Gastroesophageal sphincter (tissue), 4 donors: ENCODE measurements around the gene SLC32A1. TPM values are rescaled to one million over a fixed set of nuclear protein-coding genes. Genes with fewer than 3 reads are reported as not detected.

Experiments used
- ATAC-seq: fragments of 150-250 bp; one replicate; pipeline ENCODE4 v1.9.1; 2016; ENCODE audit warnings: mild to moderate bottlenecking, moderate library complexity
- H3K27ac ChIP-seq, 4 donors: fragments of 200-600 bp; sonication (generic) in 3 of 4; 1 replicate in 3 of 4; 2 replicates in 1 of 4; pipeline ENCODE4 v1.5.1; 2016 to 2019
- H3K27me3 ChIP-seq: fragments of 200-600 bp; sonication (generic); one replicate; pipeline ENCODE4 v1.5.1; 2019
- H3K36me3 ChIP-seq, 2 donors: fragments of 200-600 bp; sonication (generic); one replicate each; pipeline ENCODE4 v1.5.1; 2019; ENCODE audit warnings: control low read depth in 1 of 2
- H3K4me1 ChIP-seq, 3 donors: fragments of 200-600 bp; sonication (generic); 1 replicate in 2 of 3; 2 replicates in 1 of 3; pipeline ENCODE4 v1.5.1; 2016 to 2019; ENCODE audit warnings: control low read depth in 2 of 3
- H3K4me3 ChIP-seq, 2 donors: fragments of 200-600 bp; sonication (generic); one replicate each; pipeline ENCODE4 v1.5.1; 2019; ENCODE audit warnings: mild to moderate bottlenecking in 1 of 2, moderate library complexity in 1 of 2
- H3K9me3 ChIP-seq, 3 donors: fragments of 200-600 bp; sonication (generic); one replicate each; pipeline ENCODE4 v1.5.1; 2017 to 2019; ENCODE audit warnings: control low read depth in 2 of 3
- CTCF ChIP-seq, 4 experiments: fragments of 200-600 bp in 2 of 4; fragments of 450-650 bp in 2 of 4; sonication (generic) in 1 of 4; IDR thresholded peaks; one replicate each; pipeline ENCODE4 v1.5.1; 2017 to 2019; ENCODE audit warnings: antibody characterized with exemption in 4 of 4, mild to moderate bottlenecking in 2 of 4, moderate library complexity in 2 of 4
- EP300 ChIP-seq: sonication (generic); formaldehyde crosslinking; IDR thresholded peaks from one replicate; pipeline ENCODE4 v1.6.1; 2017; ENCODE audit warnings: antibody characterized with exemption, mild to moderate bottlenecking
- POLR2A ChIP-seq, 2 donors: fragments of 450-650 bp; IDR thresholded peaks; one replicate each; pipeline ENCODE4 v1.6.1; 2017; ENCODE audit warnings: antibody characterized with exemption in 2 of 2, mild to moderate bottlenecking in 2 of 2, moderate library complexity in 1 of 2
- POLR2AphosphoS5 ChIP-seq: sonication (generic); formaldehyde crosslinking; IDR thresholded peaks from one replicate; pipeline ENCODE4 v1.6.1; 2017; ENCODE audit warnings: antibody characterized with exemption
- WGBS, 2 donors: methylation state at CpG; one replicate each; pipeline ENCODE4 v1.1.5; 2018; ENCODE audit warnings: low coverage in 1 of 2; 5-methylcytosine and 5-hydroxymethylcytosine counted together
- total RNA-seq, 4 donors: library from RNA; depleted of rRNA; stranded (reverse); fragments of >200 nt; gene quantifications; one replicate each; pipeline ENCODE4 v1.1.0, GENCODE V29; 2016

The SLC32A1 gene
- total RNA-seq, 4 donors from 2014 or later: not detected

- ATAC-seq: no peak
- Histone ChIP-seq H3K4me1 (peaks cover 0 to 18% (median 9%) of the 10 kb centered on the region in 3 donors), H3K27me3 (peaks cover 93% of the 10 kb centered on the region), H3K27ac (no peak overlapping the region), H3K36me3 (no peaks in the 10 kb centered on the region), H3K9me3 (no peaks in the 10 kb centered on the region), H3K4me3 (no peak overlapping the region)
- WGBS, 2 donors: 38 to 48% methylated on average over 6 of the region's 6 CpGs
- TF ChIP-seq CTCF (IDR thresholded peaks at IDR 0.05) (no peak), EP300 (no peak), POLR2AphosphoS5 (no peak), POLR2A (IDR thresholded peaks at IDR 0.05) (no peak)
Observed at GRCh38 chr20:38735172-38735571, 10.9 kb downstream of the SLC32A1 start.

- H3K9me3 ChIP-seq: no peaks in the 10 kb centered on the region
- WGBS, 2 donors: 55% methylated on average over 1 of the region's 1 CpG; no CpG with 5 or more reads in 1 of the 2 donors
Observed at GRCh38 chr20:38737887-38738286, 13.6 kb downstream of the SLC32A1 start.

GRCh38 chr20:38745757-38746156 is 21.5 kb downstream of the SLC32A1 start:
- no peak for TF ChIP-seq POLR2AphosphoS5
- TF ChIP-seq POLR2A (IDR thresholded peaks at IDR 0.05): no peak
- no peak for TF ChIP-seq CTCF (IDR thresholded peaks at IDR 0.05)
- TF ChIP-seq EP300: no peak
- H3K36me3 ChIP-seq: peaks cover 0 to 7% of the 10 kb centered on the region in 2 donors
- no peaks in the 10 kb centered on the region for H3K9me3 ChIP-seq
- ATAC-seq: no peak
- WGBS, 2 donors: 89 to 94% methylated on average over 2 of the region's 2 CpGs
- peaks cover 0 to 30% (median 5%) of the 10 kb centered on the region in 3 donors for H3K4me1 ChIP-seq
- no peak overlapping the region for H3K4me3 ChIP-seq
- H3K27ac ChIP-seq: no peak overlapping the region
- peaks cover 29% of the 10 kb centered on the region for H3K27me3 ChIP-seq

More at GRCh38 chr20:38737887-38738286, 13.6 kb downstream of the SLC32A1 start:
- TF ChIP-seq CTCF (IDR thresholded peaks at IDR 0.05) (no peak), EP300 (no peak), POLR2A (IDR thresholded peaks at IDR 0.05) (no peak), POLR2AphosphoS5 (no peak)
- Histone ChIP-seq H3K27ac (no peak overlapping the region), H3K4me1 (no peaks in the 10 kb centered on the region), H3K4me3 (no peak overlapping the region), H3K27me3 (peaks cover 90% of the 10 kb centered on the region), H3K36me3 (no peaks in the 10 kb centered on the region)
- no peak for ATAC-seq

GRCh38 chr20:38747495-38748096 is 23.3 kb downstream of the SLC32A1 start:
- TF ChIP-seq EP300: no peak
- no peak for TF ChIP-seq POLR2A (IDR thresholded peaks at IDR 0.05)
- no peak for TF ChIP-seq CTCF (IDR thresholded peaks at IDR 0.05)
- TF ChIP-seq POLR2AphosphoS5: no peak
- H3K9me3 ChIP-seq: no peaks in the 10 kb centered on the region
- 10 to 13% methylated on average over 6 to 21 of the region's 39 CpGs for WGBS, 2 donors
- H3K4me3 ChIP-seq: peak overlapping the region; percentile 57 to 76
- peaks cover 11% of the 10 kb centered on the region for H3K27me3 ChIP-seq
- peaks cover 0 to 22% of the 10 kb centered on the region in 2 donors for H3K36me3 ChIP-seq
- H3K27ac ChIP-seq: peak overlapping the region in 3 of 4 donors; percentile 88 to 95 (median 89)
- peaks cover 0 to 35% (median 5%) of the 10 kb centered on the region in 3 donors for H3K4me1 ChIP-seq
- ATAC-seq: no peak
